H1 (cell line): ENCODE measurements around the gene RIPPLY3. TPM values are rescaled to one million over a fixed set of nuclear protein-coding genes. Genes with fewer than 3 reads are reported as not detected.

ENCODE experiments used
- CTCF ChIA-PET: fragments of 300-600 bp; sonication (Branson Sonifier 250); formaldehyde crosslinking; loops from one replicate; lab custom pipeline; 2021; ENCODE audit not compliant: partially characterized antibody; lab: Charles Lee
- POLR2A ChIA-PET: fragments of 300-600 bp; sonication (Branson Sonifier 250); formaldehyde crosslinking; loops from one replicate; lab custom pipeline; 2021; ENCODE audit warnings: inconsistent platforms; ENCODE audit not compliant: partially characterized antibody; lab: Charles Lee
- DNase-seq, 2 experiments: peaks; one replicate each; pipeline versions ENCODE4 v3.0.0 to v3.0.0-alpha.2; 2010 to 2022; ENCODE audit warnings: low spot score in 2 of 2, low read depth in 1 of 2, mixed read lengths in 1 of 2
- FAIRE-seq: peaks from 2 replicates; lab custom pipeline; 2011; peaks lifted over from hg19 to GRCh38; lab: Jason Lieb, UNC
- H2AFZ ChIP-seq: 2 replicates; pipeline ENCODE4 v1.8.1; 2012; ENCODE audit warnings: low read length, inconsistent platforms
- H2AK5ac ChIP-seq: 2 replicates; pipeline ENCODE4 v1.6.1; 2013; ENCODE audit warnings: low read depth, low read length
- H2BK120ac ChIP-seq: replicated peaks from 2 replicates; pipeline ENCODE3; 2013; ENCODE audit warnings: low read depth, low read length, inconsistent platforms
- H2BK12ac ChIP-seq: 2 replicates; pipeline ENCODE4 v1.6.1; 2013; ENCODE audit warnings: low read depth, low read length
- H2BK15ac ChIP-seq: 2 replicates; pipeline ENCODE4 v1.6.1; 2013; ENCODE audit warnings: low read length
- H2BK20ac ChIP-seq: 2 replicates; pipeline ENCODE4 v1.6.1; 2013; ENCODE audit warnings: low read length
- H2BK5ac ChIP-seq: 2 replicates; pipeline ENCODE4 v1.6.1; 2013; ENCODE audit warnings: low read depth, low read length
- H3K14ac ChIP-seq: 2 replicates; pipeline ENCODE4 v1.6.1; 2013; ENCODE audit warnings: inconsistent platforms; ENCODE audit not compliant: insufficient read length
- H3K18ac ChIP-seq: 2 replicates; pipeline ENCODE4 v1.6.1; 2013; ENCODE audit warnings: low read length; ENCODE audit errors: extremely low read depth
- H3K23ac ChIP-seq: 2 replicates; pipeline ENCODE4 v1.6.1; 2013; ENCODE audit warnings: inconsistent platforms; ENCODE audit not compliant: insufficient read length
- H3K23me2 ChIP-seq: 2 replicates; pipeline ENCODE4 v1.6.1; 2013; ENCODE audit warnings: low read depth, low read length
- H3K27ac ChIP-seq: 2 replicates; pipeline ENCODE4 v1.6.1; 2011; ENCODE audit warnings: low read depth, low read length, inconsistent platforms
- H3K27me3 ChIP-seq, 4 experiments: replicated peaks in 1 of 4; 1 replicate in 1 of 4; 2 replicates in 3 of 4; pipeline versions ENCODE4 v1.6.1 to v1.8.1; 2011 to 2013; ENCODE audit warnings: low read length in 3 of 4, mild to moderate bottlenecking in 3 of 4, inconsistent platforms in 2 of 4, mixed read lengths in 2 of 4, moderate library complexity in 1 of 4; ENCODE audit not compliant: control insufficient read depth in 3 of 4, insufficient read depth in 3 of 4; ENCODE audit errors: extremely low read depth in 1 of 4
- H3K36me3 ChIP-seq, 4 experiments: 2 replicates each; pipeline versions ENCODE4 v1.6.1 to v1.8.1; 2011 to 2013; ENCODE audit warnings: mild to moderate bottlenecking in 4 of 4, low read length in 3 of 4, moderate library complexity in 2 of 4, control low read depth in 1 of 4, inconsistent platforms in 1 of 4; ENCODE audit not compliant: insufficient read depth in 4 of 4, control insufficient read depth in 2 of 4
- H3K4ac ChIP-seq: replicated peaks from 2 replicates; pipeline ENCODE3; 2013; ENCODE audit warnings: low read length, low read depth, mixed read lengths, inconsistent platforms; ENCODE audit not compliant: insufficient read length
- H3K4me1 ChIP-seq, 4 experiments: replicated peaks in 1 of 4; 1 replicate in 1 of 4; 2 replicates in 3 of 4; pipeline versions ENCODE4 v1.6.1 to v1.8.1; 2011 to 2013; ENCODE audit warnings: low read length in 3 of 4, inconsistent platforms in 2 of 4, mixed read lengths in 1 of 4; ENCODE audit not compliant: insufficient read depth in 4 of 4, control insufficient read depth in 3 of 4
- H3K4me2 ChIP-seq, 2 experiments: 2 replicates each; pipeline versions ENCODE4 v1.6.1 to v1.8.1; 2011 to 2013; ENCODE audit warnings: low read depth in 2 of 2, low read length in 2 of 2, control low read depth in 1 of 2, inconsistent platforms in 1 of 2, mild to moderate bottlenecking in 1 of 2; ENCODE audit not compliant: insufficient read depth in 1 of 2
- H3K4me3 ChIP-seq, 4 experiments: fragments of 200-600, 300-600 bp in 1 of 4; sonication (generic), shearing (Covaris generic), sonication (Bioruptor Twin) in 1 of 4; 2 replicates each; pipeline versions ENCODE4 v1.5.1 to v1.8.1; 2011 to 2016; ENCODE audit warnings: low read length in 4 of 4, low read depth in 3 of 4, control low read depth in 2 of 4, inconsistent platforms in 2 of 4, mild to moderate bottlenecking in 2 of 4, mixed read lengths in 1 of 4, moderate library complexity in 1 of 4; ENCODE audit not compliant: insufficient read depth in 2 of 4; ENCODE audit errors: extremely low read depth in 1 of 4
- H3K56ac ChIP-seq: replicated peaks from 2 replicates; pipeline ENCODE3; 2013; ENCODE audit warnings: low read depth, mild to moderate bottlenecking, mixed read lengths, low read length, inconsistent platforms; ENCODE audit not compliant: insufficient read length
- H3K79me1 ChIP-seq: 2 replicates; pipeline ENCODE4 v1.6.1; 2013; ENCODE audit warnings: low read depth, low read length, control low read depth
- H3K79me2 ChIP-seq, 2 experiments: 2 replicates each; pipeline versions ENCODE4 v1.6.1 to v1.8.1; 2012 to 2013; ENCODE audit warnings: low read length in 2 of 2, mild to moderate bottlenecking in 2 of 2, inconsistent platforms in 1 of 2; ENCODE audit not compliant: insufficient read depth in 2 of 2, control insufficient read depth in 1 of 2
- H3K9ac ChIP-seq, 4 experiments: replicated peaks in 1 of 4; 1 replicate in 1 of 4; 2 replicates in 3 of 4; pipeline versions ENCODE4 v1.6.1 to v1.8.1; 2011 to 2013; ENCODE audit warnings: low read depth in 3 of 4, low read length in 3 of 4, control low read depth in 2 of 4, mild to moderate bottlenecking in 2 of 4, moderate library complexity in 2 of 4, inconsistent platforms in 1 of 4; ENCODE audit errors: extremely low read depth in 1 of 4
- H3K9me3 ChIP-seq, 2 experiments: 2 replicates each; pipeline versions ENCODE4 v1.6.1 to v1.8.1; 2012 to 2013; ENCODE audit warnings: mild to moderate bottlenecking in 2 of 2, moderate library complexity in 2 of 2, control low read depth in 1 of 2, inconsistent platforms in 1 of 2, low read depth in 1 of 2, low read length in 1 of 2, mixed read lengths in 1 of 2; ENCODE audit not compliant: insufficient read depth in 2 of 2
- H4K20me1 ChIP-seq, 2 experiments: replicated peaks in 1 of 2; 2 replicates each; pipeline versions ENCODE3 to v1.8.1; 2011 to 2013; ENCODE audit warnings: inconsistent platforms in 2 of 2, low read length in 2 of 2, mild to moderate bottlenecking in 1 of 2; ENCODE audit not compliant: insufficient read depth in 2 of 2, control insufficient read depth in 1 of 2
- H4K5ac ChIP-seq: 2 replicates; pipeline ENCODE4 v1.6.1; 2013; ENCODE audit warnings: low read length, low read depth, mixed read lengths, inconsistent platforms; ENCODE audit not compliant: insufficient read length
- H4K8ac ChIP-seq: 2 replicates; pipeline ENCODE4 v1.8.0; 2013; ENCODE audit warnings: mild to moderate bottlenecking, moderate library complexity, low read length, inconsistent platforms; ENCODE audit not compliant: insufficient read depth; ENCODE audit errors: extremely low read depth
- H4K91ac ChIP-seq: replicated peaks from 2 replicates; pipeline ENCODE3; 2013; ENCODE audit warnings: low read length, mixed read lengths, inconsistent platforms; ENCODE audit not compliant: insufficient read length
- CBX8 ChIP-seq: fragments of 300-800, 300-1000 bp; sonication (generic); IDR thresholded peaks from 2 replicates; pipeline ENCODE4 v1.7.1; 2016; ENCODE audit warnings: low read depth, low read length, borderline replicate concordance
- FOSL1 ChIP-seq: IDR thresholded peaks from 2 replicates; pipeline ENCODE4 v1.6.1; 2011; ENCODE audit warnings: mild to moderate bottlenecking, low read depth, low read length, moderate library complexity; ENCODE audit not compliant: insufficient read depth
- TBP ChIP-seq: IDR thresholded peaks from 2 replicates; pipeline ENCODE4 v1.6.1; 2011; ENCODE audit warnings: low read depth, low read length, improper control_type of control experiment
- WGBS, 2 experiments: shearing (Covaris generic) in 1 of 2; methylation state at CpG; one replicate each; pipeline versions ENCODE4 v1.1.6 to v1.1.7; 2013 to 2015; ENCODE audit warnings: low lambda C conversion rate in 2 of 2, mixed read lengths in 2 of 2, inconsistent platforms in 1 of 2, low coverage in 1 of 2, missing lambda C conversion rate in 1 of 2; ENCODE audit not compliant: insufficient replicate concordance in 2 of 2, insufficient coverage in 1 of 2, insufficient read length in 1 of 2; ENCODE audit errors: extremely low coverage in 1 of 2, missing lambda C conversion rate in 1 of 2; 5-methylcytosine and 5-hydroxymethylcytosine counted together
- polyA plus RNA-seq, 7 experiments: library from polyadenylated mRNA; depleted of rRNA in 3 of 7; stranded (reverse) in 5 of 7; unstranded in 2 of 7; fragments of >200 nt in 5 of 7; fragments of 200-250 nt in 2 of 7; gene quantifications; 1 replicate in 5 of 7; 2 replicates in 1 of 7; 4 replicates in 1 of 7; pipeline versions ENCODE4 v1.2.1 to v1.2.3, GENCODE V29; 2011 to 2013; ENCODE audit warnings: missing spikeins in 2 of 7, mixed read lengths in 2 of 7
- total RNA-seq: library from RNA; stranded (reverse); fragmentation: NEBNext Ultra II Directional; extraction: Animal tissue kit (Norgen Biotek cat#: 25700); gene quantifications from 2 replicates; pipeline ENCODE4 v1.2.1, GENCODE V29; 2021

The RIPPLY3 gene
- total and polyA plus RNA-seq, 2 of the 8 experiments (the other 6 are each of a cell fraction or from before 2014, with no cell fraction given) = 2.0 to 2.2 TPM

DNA sequence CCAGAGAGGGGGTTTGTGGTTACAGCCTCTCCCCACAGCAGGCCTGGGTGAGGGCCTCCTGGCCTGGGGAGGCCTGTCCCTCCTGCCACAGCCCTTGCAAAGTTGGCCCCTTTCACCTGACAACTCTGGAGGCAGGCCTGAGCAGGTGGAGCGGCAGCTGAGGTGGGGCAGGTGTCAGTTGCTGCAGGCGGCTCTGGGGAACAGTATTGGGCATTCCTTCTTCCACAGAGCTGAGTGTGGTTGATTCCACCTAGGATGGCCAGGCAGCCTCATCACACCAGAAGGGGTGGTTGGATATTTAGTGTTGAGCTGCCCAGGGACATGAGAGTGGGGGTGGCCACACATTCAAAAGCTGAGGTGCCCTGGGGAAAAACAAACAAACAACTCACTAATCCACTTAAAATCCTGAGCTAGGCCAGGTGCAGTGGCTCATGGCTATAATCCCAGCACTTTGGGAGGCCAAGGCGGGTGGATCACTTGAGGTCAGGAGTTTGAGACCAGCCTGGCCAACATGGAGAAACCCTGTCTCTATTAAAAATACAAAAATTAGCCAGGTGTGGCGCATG lies 35.3 kb downstream of the RIPPLY3 start:
- Histone ChIP-seq H3K36me3 (no peaks in the 10 kb centered on the region), H2BK20ac (no peak overlapping the region), H3K4me3 (no peak overlapping the region), H4K8ac (peak overlapping the region; percentile 36; the same call in 1 of the 2 replicates), H2AK5ac (no peak overlapping the region), H3K4ac (no peak overlapping the region), H3K56ac (no peak overlapping the region), H3K79me2 (no peaks in the 10 kb centered on the region), H2AFZ (no peak overlapping the region), H4K20me1 (peaks cover 0 to 3% of the 10 kb centered on the region in 2 experiments), H3K9me3 (no peaks in the 10 kb centered on the region), H3K23me2 (no peaks in the 10 kb centered on the region), H2BK12ac (no peak overlapping the region), H3K79me1 (no peaks in the 10 kb centered on the region), H4K91ac (no peak overlapping the region), H3K27me3 (peaks cover 0 to 69% (median 26%) of the 10 kb centered on the region in 4 experiments; a peak in 6 of 7 replicates), H3K9ac (no peak overlapping the region), H2BK15ac (no peak overlapping the region), H2BK120ac (no peak overlapping the region), H3K18ac (no peak overlapping the region), H3K23ac (no peak overlapping the region), H3K27ac (no peak overlapping the region), H3K14ac (no peak overlapping the region), H2BK5ac (no peak overlapping the region), H3K4me2 (no peak overlapping the region), H4K5ac (no peak overlapping the region), H3K4me1 (peaks cover 0 to 5% (median under 1%) of the 10 kb centered on the region in 4 experiments; a peak in 5 of 7 replicates)
- ChIA-PET POLR2A (no interaction called here), CTCF (interaction anchor here (0.7 to 2.3 kb wide), 4 partner anchors 14 to 90 kb away, joined by 3 to 7 read pairs (median 3); no protein-coding TSS in a partner anchor)
- no peak for FAIRE-seq
- WGBS, 2 experiments = 80% methylated on average over 4 of the region's 4 CpGs; no CpG with 5 or more reads in 1 of the 2 experiments
- DNase-seq = no peak
- no peak for TF ChIP-seq FOSL1
- no peak for TF ChIP-seq CBX8
- TF ChIP-seq TBP = no peak
